SU-DHL-6 (cell line): Measurements from ENCODE around the gene ZNF518A.

Experiments
- EZH2phosphoT487 ChIP-seq: fragments of 200-600 bp; sonication (generic), shearing (Covaris generic); conservative IDR thresholded peaks from 2 replicates; pipeline ENCODE4 v1.6.1; 2018; ENCODE audit warnings: mild to moderate bottlenecking, antibody characterized with exemption, low read length, moderate library complexity, mixed read lengths
- TF ChIP-seq, protein P1 (sequence below): fragments of 200-600 bp; sonication (generic); IDR thresholded peaks from one replicate; pipeline ENCODE4 v1.5.1; 2017; ENCODE audit warnings: antibody characterized with exemption, mild to moderate bottlenecking, low read length, moderate library complexity; ENCODE audit not compliant: insufficient read depth, poor library complexity, severe bottlenecking

DNA sequence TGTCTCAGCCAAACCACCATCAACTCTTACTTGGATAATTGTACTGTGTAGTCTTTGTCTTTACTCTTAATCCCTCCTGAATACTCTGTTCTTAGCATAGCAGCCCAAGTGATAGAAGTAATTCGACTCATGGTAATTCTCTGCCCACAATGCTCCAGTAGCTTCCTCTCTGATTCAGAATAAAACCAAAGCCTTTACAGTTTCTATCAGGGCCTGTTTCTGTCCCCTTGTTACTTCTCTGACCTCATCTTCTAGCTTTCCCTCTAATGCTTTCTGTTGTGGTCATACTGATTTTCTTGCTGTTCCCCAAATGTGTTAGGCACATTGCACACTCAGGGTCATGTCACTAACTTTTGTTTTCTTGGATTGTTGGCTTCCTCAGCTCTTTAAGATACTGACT, 8.0 kb downstream of the ZNF518A start:
- TF ChIP-seq, protein P1, sequence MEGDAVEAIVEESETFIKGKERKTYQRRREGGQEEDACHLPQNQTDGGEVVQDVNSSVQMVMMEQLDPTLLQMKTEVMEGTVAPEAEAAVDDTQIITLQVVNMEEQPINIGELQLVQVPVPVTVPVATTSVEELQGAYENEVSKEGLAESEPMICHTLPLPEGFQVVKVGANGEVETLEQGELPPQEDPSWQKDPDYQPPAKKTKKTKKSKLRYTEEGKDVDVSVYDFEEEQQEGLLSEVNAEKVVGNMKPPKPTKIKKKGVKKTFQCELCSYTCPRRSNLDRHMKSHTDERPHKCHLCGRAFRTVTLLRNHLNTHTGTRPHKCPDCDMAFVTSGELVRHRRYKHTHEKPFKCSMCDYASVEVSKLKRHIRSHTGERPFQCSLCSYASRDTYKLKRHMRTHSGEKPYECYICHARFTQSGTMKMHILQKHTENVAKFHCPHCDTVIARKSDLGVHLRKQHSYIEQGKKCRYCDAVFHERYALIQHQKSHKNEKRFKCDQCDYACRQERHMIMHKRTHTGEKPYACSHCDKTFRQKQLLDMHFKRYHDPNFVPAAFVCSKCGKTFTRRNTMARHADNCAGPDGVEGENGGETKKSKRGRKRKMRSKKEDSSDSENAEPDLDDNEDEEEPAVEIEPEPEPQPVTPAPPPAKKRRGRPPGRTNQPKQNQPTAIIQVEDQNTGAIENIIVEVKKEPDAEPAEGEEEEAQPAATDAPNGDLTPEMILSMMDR: no peak
- TF ChIP-seq EZH2phosphoT487: no peak
